HepG2 (cell line): ENCODE data around the gene TFF1. TPM values are rescaled to one million over a fixed set of nuclear protein-coding genes. Genes with fewer than 3 reads are reported as not detected.

Experiments
- CAMTA2 ChIP-seq: sonication (generic); formaldehyde crosslinking; IDR thresholded peaks from 2 replicates; pipeline ENCODE4 v1.4.0; 2020; ENCODE audit warnings: mild to moderate bottlenecking, missing genetic modification reagents, borderline replicate concordance
- CEBPG ChIP-seq: IDR thresholded peaks from 2 replicates; pipeline ENCODE4 v1.6.1; 2016
- EP300 ChIP-seq, 3 experiments: sonication (generic) in 1 of 3; formaldehyde crosslinking in 1 of 3; IDR thresholded peaks; 2 replicates each; pipeline versions ENCODE4 v1.5.1 to v1.6.1; 2011 to 2020; ENCODE audit warnings: low read depth in 2 of 3, low read length in 2 of 3, borderline replicate concordance in 1 of 3, improper control_type of control experiment in 1 of 3, mild to moderate bottlenecking in 1 of 3, missing genetic modification reagents in 1 of 3, moderate library complexity in 1 of 3
- FOSL2 ChIP-seq: sonication (generic); formaldehyde crosslinking; IDR thresholded peaks from 2 replicates; pipeline ENCODE4 v1.4.0; 2020; ENCODE audit warnings: missing genetic modification reagents
- FOXP1 ChIP-seq, 2 experiments: fragments of 450-650 bp in 1 of 2; IDR thresholded peaks; 2 replicates each; pipeline ENCODE4 v1.6.1; 2017 to 2018; ENCODE audit warnings: antibody characterized with exemption in 1 of 2
- HNRNPL ChIP-seq: fragments of 200-400 bp; formaldehyde crosslinking; IDR thresholded peaks from 2 replicates; pipeline ENCODE4 v1.6.1; 2017; ENCODE audit warnings: mild to moderate bottlenecking, low read depth, low read length
- HOXA7 ChIP-seq: sonication (generic); formaldehyde crosslinking; IDR thresholded peaks from 2 replicates; pipeline ENCODE4 v1.8.1; 2022; ENCODE audit warnings: mild to moderate bottlenecking, missing genetic modification reagents, moderate library complexity
- KAT7 ChIP-seq: IDR thresholded peaks from 2 replicates; pipeline ENCODE4 v1.6.1; 2018; ENCODE audit warnings: borderline replicate concordance, missing compliant biosample characterization
- NCOA1 ChIP-seq: sonication (generic); formaldehyde crosslinking; IDR thresholded peaks from 2 replicates; pipeline ENCODE4 v1.9.0; 2021; ENCODE audit warnings: missing genetic modification reagents
- PRPF4 ChIP-seq: fragments of 200-400 bp; formaldehyde crosslinking; IDR thresholded peaks from 2 replicates; pipeline ENCODE4 v1.6.1; 2016; ENCODE audit warnings: low read length, low read depth; ENCODE audit not compliant: poor library complexity, severe bottlenecking
- ZMYM2 ChIP-seq: sonication (generic); formaldehyde crosslinking; IDR thresholded peaks from 2 replicates; pipeline ENCODE4 v1.8.0; 2022; ENCODE audit warnings: mild to moderate bottlenecking, missing genetic modification reagents
- ZNF34 ChIP-seq: sonication (generic); formaldehyde crosslinking; IDR thresholded peaks from 2 replicates; pipeline ENCODE4 v1.4.0; 2020; ENCODE audit warnings: mild to moderate bottlenecking, missing genetic modification reagents, borderline replicate concordance
- ZNF496 ChIP-seq: sonication (generic); formaldehyde crosslinking; IDR thresholded peaks from 2 replicates; pipeline ENCODE4 v1.8.1; 2023; ENCODE audit warnings: mild to moderate bottlenecking, moderate library complexity, missing genetic modification reagents; ENCODE audit not compliant: insufficient replicate concordance
- ZNF558 ChIP-seq: sonication (generic); formaldehyde crosslinking; IDR thresholded peaks from 2 replicates; pipeline ENCODE4 v1.9.0; 2022; ENCODE audit warnings: mild to moderate bottlenecking, missing genetic modification reagents, borderline replicate concordance
- ZNF562 ChIP-seq: sonication (generic); formaldehyde crosslinking; IDR thresholded peaks from 2 replicates; pipeline ENCODE4 v1.8.0; 2022; ENCODE audit warnings: missing genetic modification reagents, borderline replicate concordance
- ZNF746 ChIP-seq: sonication (generic); formaldehyde crosslinking; IDR thresholded peaks from 2 replicates; pipeline ENCODE4 v1.8.0; 2022; ENCODE audit warnings: mild to moderate bottlenecking, missing genetic modification reagents
- ZNF781 ChIP-seq: sonication (generic); formaldehyde crosslinking; IDR thresholded peaks from 2 replicates; pipeline ENCODE4 v1.5.1; 2020; ENCODE audit warnings: borderline replicate concordance, mild to moderate bottlenecking, missing genetic modification reagents; ENCODE audit errors: not compliant biosample characterization
- polyA plus RNA-seq, 8 experiments: library from polyadenylated mRNA; depleted of rRNA in 3 of 8; stranded (reverse) in 7 of 8; unstranded in 1 of 8; fragments of >200 nt; fragmentation: Illumina TruSeq in 4 of 8; extraction: Trizol in 4 of 8; gene quantifications; 2 replicates each; pipeline versions ENCODE4 v1.2.1 to v1.2.3, GENCODE V29; 2011 to 2016; ENCODE audit warnings: low read depth in 4 of 8, missing spikeins in 1 of 8, mixed read lengths in 1 of 8; ENCODE audit not compliant: insufficient read depth in 1 of 8
- total RNA-seq, 5 experiments: library from RNA; depleted of rRNA; stranded (reverse); fragments of >200 nt; fragmentation: Illumina TruSeq; extraction: Trizol; gene quantifications; 2 replicates each; pipeline ENCODE4 v1.2.3, GENCODE V29; 2016; ENCODE audit warnings: low read depth in 1 of 5
- TF ChIP-seq, protein P1 (sequence below): sonication (generic); formaldehyde crosslinking; IDR thresholded peaks from 2 replicates; pipeline ENCODE4 v1.8.0; 2022; ENCODE audit warnings: low read depth, missing genetic modification reagents
- TF ChIP-seq, protein P2 (sequence below): sonication (generic); formaldehyde crosslinking; IDR thresholded peaks from 2 replicates; pipeline ENCODE4 v1.5.0; 2020; ENCODE audit warnings: mild to moderate bottlenecking, missing genetic modification reagents, borderline replicate concordance
- TF ChIP-seq, protein P3 (sequence below): sonication (generic); formaldehyde crosslinking; conservative IDR thresholded peaks from 2 replicates; pipeline ENCODE4 v1.4.0; 2020; ENCODE audit warnings: missing genetic modification reagents
- TF ChIP-seq, protein P4 (sequence below): sonication (generic); formaldehyde crosslinking; IDR thresholded peaks from 2 replicates; pipeline ENCODE4 v1.4.0; 2020; ENCODE audit warnings: mild to moderate bottlenecking, missing genetic modification reagents

The TFF1 gene
- total and polyA plus RNA-seq, 2 of the 13 experiments (the other 11 are each of a cell fraction or from before 2014, with no cell fraction given): 0.24 to 19.4 TPM

DNA sequence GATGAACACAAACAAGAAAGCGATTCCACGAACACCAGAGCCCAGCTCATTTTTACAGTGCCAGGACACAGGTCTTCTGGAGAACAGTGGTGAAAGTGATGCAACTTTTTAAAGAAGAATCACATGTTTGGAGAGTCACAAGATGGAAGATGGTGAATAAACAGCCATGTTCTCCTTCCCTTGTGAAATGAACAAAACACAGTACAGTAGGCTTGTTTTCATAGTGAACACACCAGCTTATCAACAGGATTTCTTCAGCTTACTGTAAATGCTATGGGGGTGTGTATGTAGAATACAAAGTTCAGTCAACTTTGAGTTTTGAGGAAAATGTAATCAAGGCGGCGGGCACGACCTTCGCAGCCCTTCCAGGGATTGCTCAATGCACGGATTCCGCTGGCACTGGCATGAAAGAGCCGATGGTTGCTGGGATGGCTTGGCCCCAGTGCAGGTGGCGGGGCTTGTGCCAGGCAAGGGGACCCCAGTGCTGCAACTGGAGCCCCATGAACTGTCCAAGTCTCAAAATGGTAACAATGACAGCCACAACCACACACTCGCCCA is 19.8 kb upstream of the TFF1 start (continued):
- TF ChIP-seq CEBPG (CRISPR knock-in tag) (peak; percentile 94), ZNF558 (CRISPR knock-in tag) (no peak; the same call in 1 of the 2 replicates), ZNF34 (CRISPR knock-in tag) (peak; percentile 41; the same call in 1 of the 2 replicates), FOXP1 (IDR thresholded peaks at IDR 0.05) (peak; percentile 25; the same call in 1 of the 2 replicates), FOXP1 (CRISPR knock-in tag; IDR thresholded peaks at IDR 0.05) (peak; percentile 93), EP300 (IDR thresholded peaks at IDR 0.05; ENCODE audit: low read depth in 2 of 2, low read length in 2 of 2) (peak in 1 of 2 experiments; percentile 92; a peak in 2 of 4 replicates), EP300 (CRISPR knock-in tag; IDR thresholded peaks at IDR 0.05; ENCODE audit: borderline replicate concordance) (peak; percentile 96), HOXA7 (CRISPR knock-in tag) (no peak), ZNF562 (CRISPR knock-in tag) (no peak), ZNF496 (no peak), KAT7 (CRISPR knock-in tag) (no peak), ZNF746 (CRISPR knock-in tag) (peak; percentile 78), NCOA1 (CRISPR knock-in tag) (no peak), ZMYM2 (CRISPR knock-in tag) (no peak), PRPF4 (no peak), FOSL2 (peak; percentile 82), CAMTA2 (CRISPR knock-in tag) (no peak), ZNF781 (CRISPR knock-in tag) (no peak), HNRNPL (peak; percentile 99)
- TF ChIP-seq, protein P1, sequence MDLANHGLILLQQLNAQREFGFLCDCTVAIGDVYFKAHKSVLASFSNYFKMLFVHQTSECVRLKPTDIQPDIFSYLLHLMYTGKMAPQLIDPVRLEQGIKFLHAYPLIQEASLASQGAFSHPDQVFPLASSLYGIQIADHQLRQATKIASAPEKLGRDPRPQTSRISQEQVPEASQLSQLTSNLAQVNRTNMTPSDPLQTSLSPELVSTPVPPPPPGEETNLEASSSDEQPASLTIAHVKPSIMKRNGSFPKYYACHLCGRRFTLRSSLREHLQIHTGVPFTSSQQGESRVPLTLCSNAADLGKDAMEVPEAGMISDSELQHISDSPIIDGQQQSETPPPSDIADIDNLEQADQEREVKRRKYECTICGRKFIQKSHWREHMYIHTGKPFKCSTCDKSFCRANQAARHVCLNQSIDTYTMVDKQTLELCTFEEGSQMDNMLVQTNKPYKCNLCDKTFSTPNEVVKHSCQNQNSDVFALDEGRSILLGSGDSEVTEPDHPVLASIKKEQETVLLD (CRISPR knock-in tag): no peak
- TF ChIP-seq, protein P2, sequence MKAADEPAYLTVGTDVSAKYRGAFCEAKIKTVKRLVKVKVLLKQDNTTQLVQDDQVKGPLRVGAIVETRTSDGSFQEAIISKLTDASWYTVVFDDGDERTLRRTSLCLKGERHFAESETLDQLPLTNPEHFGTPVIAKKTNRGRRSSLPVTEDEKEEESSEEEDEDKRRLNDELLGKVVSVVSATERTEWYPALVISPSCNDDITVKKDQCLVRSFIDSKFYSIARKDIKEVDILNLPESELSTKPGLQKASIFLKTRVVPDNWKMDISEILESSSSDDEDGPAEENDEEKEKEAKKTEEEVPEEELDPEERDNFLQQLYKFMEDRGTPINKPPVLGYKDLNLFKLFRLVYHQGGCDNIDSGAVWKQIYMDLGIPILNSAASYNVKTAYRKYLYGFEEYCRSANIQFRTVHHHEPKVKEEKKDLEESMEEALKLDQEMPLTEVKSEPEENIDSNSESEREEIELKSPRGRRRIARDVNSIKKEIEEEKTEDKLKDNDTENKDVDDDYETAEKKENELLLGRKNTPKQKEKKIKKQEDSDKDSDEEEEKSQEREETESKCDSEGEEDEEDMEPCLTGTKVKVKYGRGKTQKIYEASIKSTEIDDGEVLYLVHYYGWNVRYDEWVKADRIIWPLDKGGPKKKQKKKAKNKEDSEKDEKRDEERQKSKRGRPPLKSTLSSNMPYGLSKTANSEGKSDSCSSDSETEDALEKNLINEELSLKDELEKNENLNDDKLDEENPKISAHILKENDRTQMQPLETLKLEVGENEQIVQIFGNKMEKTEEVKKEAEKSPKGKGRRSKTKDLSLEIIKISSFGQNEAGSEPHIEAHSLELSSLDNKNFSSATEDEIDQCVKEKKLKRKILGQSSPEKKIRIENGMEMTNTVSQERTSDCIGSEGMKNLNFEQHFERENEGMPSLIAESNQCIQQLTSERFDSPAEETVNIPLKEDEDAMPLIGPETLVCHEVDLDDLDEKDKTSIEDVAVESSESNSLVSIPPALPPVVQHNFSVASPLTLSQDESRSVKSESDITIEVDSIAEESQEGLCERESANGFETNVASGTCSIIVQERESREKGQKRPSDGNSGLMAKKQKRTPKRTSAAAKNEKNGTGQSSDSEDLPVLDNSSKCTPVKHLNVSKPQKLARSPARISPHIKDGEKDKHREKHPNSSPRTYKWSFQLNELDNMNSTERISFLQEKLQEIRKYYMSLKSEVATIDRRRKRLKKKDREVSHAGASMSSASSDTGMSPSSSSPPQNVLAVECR (CRISPR knock-in tag): peak; percentile 67; the same call in 1 of the 2 replicates
- TF ChIP-seq, protein P3, sequence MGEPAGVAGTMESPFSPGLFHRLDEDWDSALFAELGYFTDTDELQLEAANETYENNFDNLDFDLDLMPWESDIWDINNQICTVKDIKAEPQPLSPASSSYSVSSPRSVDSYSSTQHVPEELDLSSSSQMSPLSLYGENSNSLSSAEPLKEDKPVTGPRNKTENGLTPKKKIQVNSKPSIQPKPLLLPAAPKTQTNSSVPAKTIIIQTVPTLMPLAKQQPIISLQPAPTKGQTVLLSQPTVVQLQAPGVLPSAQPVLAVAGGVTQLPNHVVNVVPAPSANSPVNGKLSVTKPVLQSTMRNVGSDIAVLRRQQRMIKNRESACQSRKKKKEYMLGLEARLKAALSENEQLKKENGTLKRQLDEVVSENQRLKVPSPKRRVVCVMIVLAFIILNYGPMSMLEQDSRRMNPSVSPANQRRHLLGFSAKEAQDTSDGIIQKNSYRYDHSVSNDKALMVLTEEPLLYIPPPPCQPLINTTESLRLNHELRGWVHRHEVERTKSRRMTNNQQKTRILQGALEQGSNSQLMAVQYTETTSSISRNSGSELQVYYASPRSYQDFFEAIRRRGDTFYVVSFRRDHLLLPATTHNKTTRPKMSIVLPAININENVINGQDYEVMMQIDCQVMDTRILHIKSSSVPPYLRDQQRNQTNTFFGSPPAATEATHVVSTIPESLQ (CRISPR knock-in tag): no peak
- TF ChIP-seq, protein P4, sequence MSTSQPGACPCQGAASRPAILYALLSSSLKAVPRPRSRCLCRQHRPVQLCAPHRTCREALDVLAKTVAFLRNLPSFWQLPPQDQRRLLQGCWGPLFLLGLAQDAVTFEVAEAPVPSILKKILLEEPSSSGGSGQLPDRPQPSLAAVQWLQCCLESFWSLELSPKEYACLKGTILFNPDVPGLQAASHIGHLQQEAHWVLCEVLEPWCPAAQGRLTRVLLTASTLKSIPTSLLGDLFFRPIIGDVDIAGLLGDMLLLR (CRISPR knock-in tag): no peak
